Activated T-helper 2 cell treated with anti-CD3 and anti-CD28 coated beads, Interferon-gamma antibody, Interleukin-2, Interleukin-4, amounts not matched to agents 10 μg/mL and 5 μg/mL and 100 μg/mL, durations not matched to agents 14 hours and 24 hours and 36 hours (primary cell): Measurements from ENCODE around the gene ATAD2B. TPM values are rescaled to one million over a fixed set of nuclear protein-coding genes. Genes with fewer than 3 reads are reported as not detected.

Experiments
- DNase-seq: peaks from one replicate; pipeline ENCODE4 v3.0.0; 2021; ENCODE audit warnings: low spot score
- H3K27ac Mint-ChIP-seq: one replicate; pipeline ENCODE4 v1.8.0; 2021; ENCODE audit warnings: mixed read lengths
- H3K27me3 Mint-ChIP-seq: one replicate; pipeline ENCODE4 v1.8.0; 2021; ENCODE audit warnings: low read depth, mixed read lengths
- H3K36me3 Mint-ChIP-seq: one replicate; pipeline ENCODE4 v1.8.0; 2021; ENCODE audit warnings: low read depth, mixed read lengths
- H3K4me1 Mint-ChIP-seq: one replicate; pipeline ENCODE4 v1.8.0; 2021; ENCODE audit warnings: low read depth, mixed read lengths
- H3K4me3 Mint-ChIP-seq: one replicate; pipeline ENCODE4 v1.8.0; 2021; ENCODE audit warnings: low read depth, mild to moderate bottlenecking, moderate library complexity, mixed read lengths
- H3K9me3 Mint-ChIP-seq: one replicate; pipeline ENCODE4 v1.8.0; 2021; ENCODE audit warnings: mixed read lengths
- intact Hi-C: fragments of 100-400 bp; cut with micrococcal nuclease; formaldehyde crosslinking; loops from one replicate; pipeline ENCODE4 v1.15.1; 2023
- total RNA-seq: library from RNA; stranded (reverse); gene quantifications from 2 replicates; pipeline ENCODE4 v1.2.3, GENCODE V29; 2022

ATAD2B gene
- total RNA-seq, 1 donor from 2014 or later: 24.8 TPM

DNA sequence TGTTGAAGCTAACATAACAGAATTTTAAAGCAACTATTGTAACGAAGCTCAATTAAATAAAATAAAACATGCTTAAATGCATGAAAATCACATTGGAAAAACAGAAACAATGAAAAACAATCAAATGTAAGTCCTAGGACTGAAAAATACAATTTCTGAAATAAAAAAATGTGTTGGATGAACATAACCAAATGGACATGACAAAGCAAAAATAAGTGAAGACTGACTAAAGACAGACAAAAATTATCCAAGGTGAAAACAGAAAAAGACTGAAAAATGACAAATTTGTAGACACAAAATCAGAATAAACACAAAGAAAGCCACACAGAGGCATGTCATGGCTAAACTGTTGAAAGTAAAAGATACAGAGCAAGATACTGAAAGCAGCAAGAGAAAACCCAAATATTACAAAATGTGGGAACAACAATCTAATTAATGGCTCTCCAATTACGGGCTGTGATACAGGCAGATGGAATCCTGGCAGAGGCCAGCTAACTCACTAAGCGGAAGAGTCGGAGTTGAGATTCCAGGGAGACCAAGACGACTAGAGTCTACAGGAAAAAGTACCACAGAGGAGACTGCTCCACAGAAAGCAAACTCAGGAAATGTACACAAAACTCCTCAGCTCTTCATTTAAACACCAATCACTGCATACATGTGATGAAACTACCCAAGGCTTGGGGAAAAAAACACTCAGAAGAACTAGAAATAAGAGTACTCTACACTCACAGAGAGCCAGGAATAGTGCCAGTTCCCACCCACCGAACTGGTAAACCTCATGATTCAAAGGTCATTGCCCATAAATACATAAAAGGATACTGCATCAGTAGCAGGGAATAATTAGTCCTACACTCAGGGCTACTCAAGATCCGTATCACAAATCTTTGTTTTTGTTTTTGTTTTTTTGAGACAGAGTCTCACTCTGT, 83.6 kb downstream of the ATAD2B start:
- Mint-ChIP-seq H3K4me1 (no peaks in the 10 kb centered on the region), H3K36me3 (peaks cover 47% of the 10 kb centered on the region), H3K4me3 (no peak overlapping the region), H3K27ac (no peak overlapping the region), H3K9me3 (peaks cover 11% of the 10 kb centered on the region), H3K27me3 (no peaks in the 10 kb centered on the region)
- intact Hi-C loops: no loop called here
- DNase-seq: no peak

DNA sequence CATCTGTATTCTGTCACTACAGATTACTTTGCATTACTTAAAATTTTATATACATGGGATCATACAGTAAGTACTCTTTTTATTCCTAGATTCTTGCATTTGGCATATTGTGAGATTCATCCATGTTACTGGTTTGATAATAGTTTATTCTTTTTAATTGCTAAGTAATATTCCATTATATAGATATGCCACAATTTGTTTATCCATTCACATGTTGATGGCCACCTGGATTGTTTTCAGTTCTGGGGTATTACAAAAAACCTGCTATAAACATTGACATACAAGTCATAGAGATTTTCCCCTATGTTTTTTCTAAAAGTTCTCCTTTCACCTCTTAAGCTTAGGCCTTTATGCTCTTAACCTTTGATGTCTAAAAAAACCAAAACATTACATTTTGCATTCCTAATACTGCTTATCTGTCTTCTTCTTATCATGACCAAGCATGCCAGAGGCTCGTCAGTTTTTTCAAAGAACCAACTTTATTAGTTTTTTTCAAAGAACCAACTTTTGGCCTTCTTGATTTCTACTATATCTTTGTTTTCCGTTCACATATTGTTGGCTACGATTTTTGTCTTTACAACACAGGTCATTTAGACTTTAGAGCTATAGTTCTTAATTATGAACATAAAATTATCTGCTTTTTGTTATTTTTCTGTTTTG, 86.9 kb downstream of the ATAD2B start:
- H3K36me3 Mint-ChIP-seq: peaks cover 52% of the 10 kb centered on the region
- no peaks in the 10 kb centered on the region for H3K27me3 Mint-ChIP-seq
- DNase-seq: no peak
- peaks cover 9% of the 10 kb centered on the region for H3K9me3 Mint-ChIP-seq
- H3K4me3 Mint-ChIP-seq: no peak overlapping the region
- intact Hi-C loops: loop anchor here (10.0 kb wide), 1 partner anchor 545 kb away; no protein-coding TSS in a partner anchor
- no peaks in the 10 kb centered on the region for H3K4me1 Mint-ChIP-seq
- H3K27ac Mint-ChIP-seq: no peak overlapping the region

DNA sequence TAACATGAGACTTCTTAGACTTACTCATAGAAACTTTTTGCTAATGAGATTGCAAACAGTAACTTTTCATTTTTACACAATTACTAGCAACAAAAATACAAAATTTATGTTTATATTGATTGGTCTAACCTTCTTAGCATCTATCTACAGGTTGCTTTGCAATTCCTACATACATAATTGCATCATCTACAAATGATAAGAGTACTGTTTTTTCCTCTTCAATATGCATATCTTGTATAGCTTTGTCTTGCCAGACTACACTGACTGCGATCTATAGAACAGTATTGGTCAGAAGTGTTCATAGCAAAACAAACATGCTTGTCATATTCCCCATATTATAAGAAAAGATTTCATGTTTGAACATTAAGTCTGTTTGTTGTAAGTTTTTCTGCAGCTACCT, 87.9 kb downstream of the ATAD2B start:
- Mint-ChIP-seq H3K27ac (no peak overlapping the region), H3K4me1 (no peaks in the 10 kb centered on the region), H3K36me3 (peaks cover 45% of the 10 kb centered on the region), H3K4me3 (no peak overlapping the region), H3K9me3 (no peaks in the 10 kb centered on the region), H3K27me3 (no peaks in the 10 kb centered on the region)
- intact Hi-C loops: loop anchor here (10.0 kb wide), 1 partner anchor 546 kb away; no protein-coding TSS in a partner anchor
- DNase-seq: no peak

DNA sequence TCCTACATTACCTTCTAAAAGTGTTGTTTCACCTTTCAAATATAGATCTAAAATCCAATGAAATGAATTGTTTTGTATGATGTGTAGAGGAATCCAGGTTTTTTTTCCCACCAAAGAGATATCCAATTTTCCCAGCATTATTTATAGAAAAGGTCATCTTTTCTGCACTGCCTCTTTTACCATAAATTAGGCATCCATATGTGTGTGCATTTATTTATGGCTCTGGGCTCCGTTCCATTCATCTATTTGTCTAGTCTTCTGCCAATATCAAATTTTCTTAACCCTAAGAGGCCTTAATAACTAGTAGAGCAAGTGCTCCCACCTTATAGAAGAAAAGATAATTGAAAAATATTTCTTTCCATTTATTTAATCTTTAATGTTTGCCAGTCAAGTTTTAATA, 88.3 kb downstream of the ATAD2B start:
- no peak overlapping the region for H3K27ac Mint-ChIP-seq
- no peak for DNase-seq
- intact Hi-C loops: loop anchor here (10.0 kb wide), 1 partner anchor 546 kb away; no protein-coding TSS in a partner anchor
- peaks cover 45% of the 10 kb centered on the region for H3K36me3 Mint-ChIP-seq
- no peaks in the 10 kb centered on the region for H3K9me3 Mint-ChIP-seq
- no peaks in the 10 kb centered on the region for H3K27me3 Mint-ChIP-seq
- H3K4me3 Mint-ChIP-seq: no peak overlapping the region
- H3K4me1 Mint-ChIP-seq: no peaks in the 10 kb centered on the region

DNA sequence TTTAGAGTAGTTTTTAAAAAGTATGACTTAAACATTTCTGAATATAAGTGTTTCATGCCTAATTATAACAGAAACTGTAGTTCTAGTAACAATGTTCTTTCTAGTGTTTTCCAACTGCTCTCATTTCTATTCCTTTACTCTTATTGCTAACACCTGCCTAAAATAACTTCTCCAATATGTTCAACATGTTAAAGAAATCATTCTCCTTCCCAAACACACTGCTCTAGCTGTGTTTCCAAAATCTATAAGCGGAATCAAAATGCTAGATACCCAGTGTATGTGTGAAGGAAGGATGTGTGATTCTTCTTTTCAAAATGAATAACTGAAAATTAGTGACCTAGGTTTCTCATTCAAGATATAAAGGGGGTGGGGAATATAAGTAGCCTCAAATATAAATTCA, 89.1 kb downstream of the ATAD2B start:
- Mint-ChIP-seq H3K9me3 (no peaks in the 10 kb centered on the region), H3K27ac (no peak overlapping the region), H3K4me1 (no peaks in the 10 kb centered on the region), H3K4me3 (no peak overlapping the region), H3K36me3 (peaks cover 39% of the 10 kb centered on the region), H3K27me3 (no peaks in the 10 kb centered on the region)
- intact Hi-C loops: loop anchor here (10.0 kb wide), 1 partner anchor 547 kb away; no protein-coding TSS in a partner anchor
- no peak for DNase-seq

DNA sequence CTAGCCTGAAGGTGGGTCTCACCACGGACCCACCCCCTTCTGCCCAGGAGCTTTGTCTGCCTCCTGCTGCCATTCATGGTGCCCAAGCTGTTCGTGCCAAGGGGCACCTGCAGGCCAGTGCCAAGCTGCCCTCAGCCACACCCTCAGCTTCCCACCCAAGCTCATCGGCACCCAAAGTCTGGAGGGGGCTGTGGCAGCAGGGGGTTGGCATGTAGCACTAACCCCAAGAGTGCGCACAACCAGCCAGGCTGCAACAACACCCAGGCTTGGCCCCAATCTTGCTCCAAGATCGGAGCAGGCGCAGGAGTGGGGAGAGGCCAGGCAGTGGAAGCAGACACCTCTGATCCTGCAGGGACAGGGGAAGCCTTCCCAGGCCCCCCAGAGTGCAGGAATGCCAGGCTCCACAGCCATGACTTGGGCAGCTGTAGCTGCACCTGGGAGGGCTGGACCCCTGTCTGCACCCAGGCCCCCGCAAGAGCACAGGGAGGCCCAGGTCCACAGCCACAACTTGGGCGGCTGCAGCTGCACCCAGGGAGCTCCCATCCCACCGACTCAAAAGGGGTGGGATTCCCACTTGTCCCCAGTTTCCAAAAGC, 89.9 kb downstream of the ATAD2B start:
- H3K27me3 Mint-ChIP-seq: no peaks in the 10 kb centered on the region
- H3K36me3 Mint-ChIP-seq: peaks cover 35% of the 10 kb centered on the region
- H3K9me3 Mint-ChIP-seq: no peaks in the 10 kb centered on the region
- no peak overlapping the region for H3K27ac Mint-ChIP-seq
- no peak overlapping the region for H3K4me3 Mint-ChIP-seq
- intact Hi-C loops: loop anchor here (10.0 kb wide), 1 partner anchor 548 kb away; no protein-coding TSS in a partner anchor
- no peak for DNase-seq
- no peaks in the 10 kb centered on the region for H3K4me1 Mint-ChIP-seq

DNA sequence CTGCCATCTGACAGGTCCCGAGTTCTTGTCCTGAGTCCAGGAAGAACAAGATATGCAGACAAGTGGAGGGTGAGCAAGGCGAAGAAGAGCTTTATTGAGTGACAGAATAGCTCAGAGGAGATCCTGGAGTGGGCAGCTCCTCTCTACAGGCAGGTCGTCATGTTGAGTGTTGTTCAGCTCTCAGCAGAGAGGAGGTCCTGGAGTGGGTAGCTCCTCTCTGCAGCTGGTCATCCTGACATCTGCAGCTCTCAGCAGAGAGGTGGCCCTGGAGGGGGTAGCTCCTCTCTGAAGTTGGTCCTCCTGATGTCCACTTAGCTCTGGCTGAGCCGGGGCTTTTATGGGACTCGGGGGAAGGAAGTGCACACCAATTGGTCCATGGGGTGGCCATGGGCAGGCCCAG, 90.4 kb downstream of the ATAD2B start:
- peaks cover 30% of the 10 kb centered on the region for H3K36me3 Mint-ChIP-seq

DNA sequence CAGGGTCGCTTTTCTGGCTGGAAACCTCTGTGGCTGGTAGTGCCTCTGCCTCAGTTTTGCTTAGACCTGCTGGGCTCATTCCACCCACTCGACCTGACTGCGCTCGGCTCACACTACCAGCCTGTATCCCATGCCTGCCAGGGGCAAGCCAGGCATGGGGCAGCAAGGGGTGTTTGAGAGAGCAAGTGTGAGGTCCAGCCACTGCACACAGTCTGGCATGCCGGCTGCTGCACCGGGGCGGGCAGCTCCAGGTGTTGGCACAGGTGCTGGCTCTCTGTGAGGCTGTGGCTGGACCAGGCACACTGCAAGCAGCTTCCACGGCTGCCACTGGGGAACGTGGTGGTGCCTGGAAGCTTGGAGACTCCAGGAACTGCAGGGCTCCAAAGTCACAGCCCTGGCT, 90.9 kb downstream of the ATAD2B start:
- Mint-ChIP-seq H3K9me3 (no peaks in the 10 kb centered on the region), H3K36me3 (peaks cover 28% of the 10 kb centered on the region), H3K4me3 (no peak overlapping the region), H3K4me1 (no peaks in the 10 kb centered on the region), H3K27ac (no peak overlapping the region), H3K27me3 (no peaks in the 10 kb centered on the region)
- intact Hi-C loops: loop anchor here (10.0 kb wide), 1 partner anchor 549 kb away; no protein-coding TSS in a partner anchor
- no peak for DNase-seq

More for the DNA sequence above, 90.4 kb downstream of the ATAD2B start:
- no peak for DNase-seq
- Mint-ChIP-seq H3K27ac (no peak overlapping the region), H3K4me3 (no peak overlapping the region), H3K4me1 (no peaks in the 10 kb centered on the region), H3K9me3 (no peaks in the 10 kb centered on the region), H3K27me3 (no peaks in the 10 kb centered on the region)
- intact Hi-C loops: loop anchor here (10.0 kb wide), 1 partner anchor 548 kb away; no protein-coding TSS in a partner anchor

DNA sequence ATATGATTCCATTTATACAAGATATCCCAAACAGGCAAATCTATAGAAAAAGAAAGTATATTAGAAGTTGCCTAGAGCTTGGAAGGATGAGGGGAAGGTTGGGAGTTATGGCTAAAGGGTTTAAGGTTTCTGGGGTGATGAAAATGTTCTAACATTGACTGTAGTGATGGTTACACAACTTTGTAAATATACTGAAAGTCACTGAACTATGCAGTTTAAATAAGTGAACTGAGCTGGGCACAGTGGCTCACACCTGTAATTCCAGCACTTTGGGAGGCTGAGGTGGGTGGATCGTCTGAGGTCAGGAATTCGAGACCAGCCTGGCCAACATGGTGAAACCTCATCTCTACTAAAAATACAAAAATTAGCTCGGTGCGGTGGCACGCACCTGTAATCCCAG, 91.5 kb downstream of the ATAD2B start:
- Mint-ChIP-seq H3K9me3 (no peaks in the 10 kb centered on the region), H3K36me3 (peaks cover 25% of the 10 kb centered on the region), H3K4me1 (no peaks in the 10 kb centered on the region), H3K27ac (no peak overlapping the region), H3K4me3 (no peak overlapping the region), H3K27me3 (no peaks in the 10 kb centered on the region)
- intact Hi-C loops: loop anchor here (10.0 kb wide), 1 partner anchor 549 kb away; no protein-coding TSS in a partner anchor
- DNase-seq: no peak

DNA sequence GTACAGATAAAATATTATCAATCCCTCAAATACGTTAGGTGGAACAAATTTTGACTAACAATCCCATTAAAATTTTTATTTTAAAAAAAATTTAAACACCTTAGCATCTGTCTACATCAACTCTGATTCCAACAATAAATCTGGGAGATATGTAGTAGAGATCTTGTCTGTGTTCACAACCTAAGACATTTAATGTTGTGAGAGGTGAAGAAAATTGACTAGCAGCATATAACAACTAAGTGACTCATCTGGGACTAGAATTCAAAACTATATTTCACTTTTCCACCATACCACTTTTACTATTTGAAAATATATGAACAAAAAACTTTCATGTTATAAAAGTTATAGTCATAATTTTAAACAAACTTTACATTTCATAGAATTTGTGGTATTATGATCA, 97.9 kb downstream of the ATAD2B start:
- Mint-ChIP-seq H3K4me1 (no peaks in the 10 kb centered on the region), H3K27me3 (no peaks in the 10 kb centered on the region), H3K27ac (no peak overlapping the region), H3K4me3 (no peak overlapping the region), H3K36me3 (peaks cover 14% of the 10 kb centered on the region), H3K9me3 (no peaks in the 10 kb centered on the region)
- DNase-seq: no peak
- intact Hi-C loops: loop anchor here (10.0 kb wide), 1 partner anchor 96 kb away; the partner anchor contains the start of gene ATAD2B

DNA sequence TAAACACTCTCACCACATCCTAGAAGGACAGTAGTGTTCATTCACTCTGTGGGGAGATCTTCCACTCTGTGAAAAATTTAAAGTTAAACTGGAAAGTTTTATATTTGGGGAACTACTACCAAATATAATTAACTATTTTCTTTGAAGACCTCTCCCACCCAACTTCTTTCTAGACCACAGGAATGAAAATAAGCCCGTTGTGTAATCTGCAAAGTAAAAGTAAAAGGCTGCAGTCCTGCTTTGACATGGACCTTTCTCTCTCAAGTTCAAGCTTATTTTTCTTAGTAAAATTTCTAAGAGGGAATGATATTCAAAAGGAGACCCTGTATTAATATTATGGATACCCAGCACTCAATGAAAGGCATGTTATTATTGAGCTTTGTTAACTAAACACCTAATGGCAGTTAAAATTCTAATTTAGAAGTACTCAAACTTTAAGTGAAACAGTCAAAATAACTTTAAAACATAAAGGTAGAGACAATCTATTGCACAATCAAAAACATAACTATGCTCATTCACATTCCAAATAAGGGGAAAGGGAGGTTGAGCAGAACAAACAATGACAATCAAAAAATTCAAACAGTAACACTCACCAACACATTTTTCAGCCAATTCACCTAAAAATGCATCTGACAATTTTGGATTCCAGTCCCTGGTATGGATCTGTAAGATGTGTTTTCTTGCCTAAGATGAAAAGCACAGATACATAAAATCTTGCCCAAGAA, 98.5 kb downstream of the ATAD2B start:
- H3K4me1 Mint-ChIP-seq: no peaks in the 10 kb centered on the region
- no peak overlapping the region for H3K27ac Mint-ChIP-seq
- H3K27me3 Mint-ChIP-seq: no peaks in the 10 kb centered on the region
- no peak for DNase-seq
- H3K9me3 Mint-ChIP-seq: no peaks in the 10 kb centered on the region
- peaks cover 14% of the 10 kb centered on the region for H3K36me3 Mint-ChIP-seq
- intact Hi-C loops: loop anchor here (10.0 kb wide), 1 partner anchor 96 kb away; the partner anchor contains the start of gene ATAD2B
- no peak overlapping the region for H3K4me3 Mint-ChIP-seq

DNA sequence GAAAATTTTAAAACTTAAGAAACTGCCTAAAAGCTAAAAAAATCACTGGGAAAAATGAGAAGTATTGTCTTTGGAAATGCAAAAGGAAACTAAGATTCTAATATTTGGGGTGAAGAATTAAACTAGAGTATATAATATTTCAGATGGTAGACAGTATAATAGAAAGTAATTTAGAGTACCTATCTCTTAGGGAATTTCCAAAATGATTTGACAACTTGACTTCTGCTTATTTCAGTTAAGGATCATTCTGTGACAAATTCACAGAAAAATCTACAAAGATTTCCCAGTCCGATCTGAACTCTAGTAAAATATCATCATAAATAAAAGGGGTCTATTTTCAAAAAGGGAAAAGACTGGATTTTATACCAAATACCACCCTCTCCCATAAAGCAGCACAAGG, 99.6 kb downstream of the ATAD2B start:
- Mint-ChIP-seq H3K4me3 (no peak overlapping the region), H3K36me3 (peaks cover 14% of the 10 kb centered on the region), H3K4me1 (no peaks in the 10 kb centered on the region), H3K27me3 (no peaks in the 10 kb centered on the region), H3K9me3 (no peaks in the 10 kb centered on the region), H3K27ac (no peak overlapping the region)
- intact Hi-C loops: loop anchor here (10.0 kb wide), 1 partner anchor 98 kb away; the partner anchor contains the start of gene ATAD2B
- no peak for DNase-seq
